WERI-Rb-1 (cell line): ENCODE results near the gene TPM4.

Source experiments
- DNase-seq: peaks from one replicate; pipeline ENCODE4 v3.0.0-alpha.2; 2020
- H3K27ac ChIP-seq: fragments of 250-450 bp; sonication (Bioruptor Pico); 2 replicates; pipeline ENCODE4 v1.5.1; 2020; ENCODE audit warnings: mild to moderate bottlenecking, moderate library complexity
- H3K27me3 ChIP-seq: fragments of 250-450 bp; sonication (Bioruptor Pico); 2 replicates; pipeline ENCODE4 v1.5.1; 2021; ENCODE audit warnings: mild to moderate bottlenecking, low read depth, moderate library complexity; ENCODE audit not compliant: insufficient read depth, severe bottlenecking
- H3K36me3 ChIP-seq: fragments of 250-450 bp; sonication (Bioruptor Pico); 2 replicates; pipeline ENCODE4 v1.5.1; 2020; ENCODE audit warnings: mild to moderate bottlenecking, moderate library complexity
- H3K4me3 ChIP-seq: 2 replicates; pipeline ENCODE4 v1.5.1; 2011; ENCODE audit warnings: low read depth, mild to moderate bottlenecking, control low read depth, low read length
- H3K9me3 ChIP-seq: fragments of 250-450 bp; sonication (Bioruptor Pico); 2 replicates; pipeline ENCODE4 v1.5.1; 2021; ENCODE audit warnings: mild to moderate bottlenecking, moderate library complexity; ENCODE audit not compliant: severe bottlenecking
- CTCF ChIP-seq: IDR thresholded peaks from 2 replicates; pipeline ENCODE4 v1.5.1; 2011; ENCODE audit warnings: low read depth, mild to moderate bottlenecking, control low read depth, inconsistent platforms, low read length

Gene TPM4

GRCh38 chr19:16051254-16052025 is 24.9 kb upstream of the TPM4 start:
- DNase-seq = no peak
- peaks cover 14% of the 10 kb centered on the region for H3K9me3 ChIP-seq
- H3K27ac ChIP-seq = no peak overlapping the region
- TF ChIP-seq CTCF = no peak
- no peak overlapping the region for H3K4me3 ChIP-seq
- no peaks in the 10 kb centered on the region for H3K27me3 ChIP-seq
- H3K36me3 ChIP-seq = no peaks in the 10 kb centered on the region

GRCh38 chr19:16052353-16052752 is 23.9 kb upstream of the TPM4 start:
- Histone ChIP-seq H3K27me3 (no peaks in the 10 kb centered on the region), H3K9me3 (peaks cover 21% of the 10 kb centered on the region), H3K36me3 (no peaks in the 10 kb centered on the region), H3K4me3 (no peak overlapping the region), H3K27ac (no peak overlapping the region)
- peak; percentile 36 for TF ChIP-seq CTCF
- peak; percentile 33 for DNase-seq

DNA sequence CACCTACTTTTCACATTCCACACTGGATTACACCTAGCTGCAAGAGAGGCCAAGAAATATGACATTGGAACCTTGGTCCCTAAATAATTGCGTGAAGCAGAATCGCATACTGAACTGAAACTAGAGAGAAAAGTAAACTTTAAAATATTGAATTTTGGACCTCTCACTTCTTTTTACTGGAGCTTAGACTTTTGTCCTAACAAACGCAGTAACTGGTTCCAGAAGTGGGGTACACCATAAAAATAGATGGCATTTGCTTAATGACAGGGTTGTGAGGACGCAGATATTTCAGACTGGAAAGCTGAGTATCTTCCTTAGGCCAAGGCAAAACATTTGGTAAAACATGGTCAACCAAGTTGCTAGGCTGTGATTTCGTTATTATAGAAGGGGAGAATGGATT is 19.2 kb upstream of the TPM4 start:
- no peak for DNase-seq
- H3K27ac ChIP-seq = no peak overlapping the region
- no peak overlapping the region for H3K4me3 ChIP-seq
- H3K9me3 ChIP-seq = peaks cover 31% of the 10 kb centered on the region
- no peak for TF ChIP-seq CTCF
- no peaks in the 10 kb centered on the region for H3K36me3 ChIP-seq
- no peaks in the 10 kb centered on the region for H3K27me3 ChIP-seq

GRCh38 chr19:16060294-16060693 is 16.0 kb upstream of the TPM4 start:
- no peaks in the 10 kb centered on the region for H3K36me3 ChIP-seq

GRCh38 chr19:16061943-16062342 is 14.4 kb upstream of the TPM4 start:
- peaks cover 14% of the 10 kb centered on the region for H3K9me3 ChIP-seq
- no peak overlapping the region for H3K27ac ChIP-seq
- H3K36me3 ChIP-seq = no peaks in the 10 kb centered on the region
- no peak overlapping the region for H3K4me3 ChIP-seq
- no peak for DNase-seq
- TF ChIP-seq CTCF = no peak
- no peaks in the 10 kb centered on the region for H3K27me3 ChIP-seq

More at GRCh38 chr19:16060294-16060693, 16.0 kb upstream of the TPM4 start:
- no peak for TF ChIP-seq CTCF
- no peak overlapping the region for H3K4me3 ChIP-seq
- no peak for DNase-seq
- H3K27ac ChIP-seq = no peak overlapping the region
- H3K9me3 ChIP-seq = peaks cover 26% of the 10 kb centered on the region
- H3K27me3 ChIP-seq = no peaks in the 10 kb centered on the region

DNA sequence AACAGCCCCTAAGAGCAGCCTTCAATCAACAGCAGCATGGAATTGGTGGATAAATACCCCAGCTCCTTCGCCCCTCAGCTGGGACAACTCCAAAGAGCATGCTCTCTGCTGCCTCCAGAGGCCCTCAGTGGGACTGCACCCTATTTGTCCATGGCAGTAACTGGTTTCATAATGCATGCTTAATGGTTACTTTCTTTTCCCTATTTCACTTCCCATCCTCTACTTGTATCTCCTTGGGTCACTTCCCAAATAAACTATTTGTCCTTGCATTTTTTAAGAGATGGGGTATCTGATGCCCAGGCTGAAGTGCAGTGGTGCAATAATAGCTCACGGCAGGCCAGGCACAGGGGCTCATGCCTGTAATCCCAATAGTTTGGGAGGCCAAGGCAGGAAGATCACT is 13.5 kb upstream of the TPM4 start:
- peak; percentile 60 for DNase-seq
- peaks cover 11% of the 10 kb centered on the region for H3K9me3 ChIP-seq
- TF ChIP-seq CTCF = peak; percentile 92
- no peaks in the 10 kb centered on the region for H3K27me3 ChIP-seq
- H3K36me3 ChIP-seq = no peaks in the 10 kb centered on the region
- no peak overlapping the region for H3K4me3 ChIP-seq
- no peak overlapping the region for H3K27ac ChIP-seq
